Measurements from ENCODE around the gene SLC22A31. TPM values are rescaled to one million over a fixed set of nuclear protein-coding genes. Genes with fewer than 3 reads are reported as not detected.

Gene SLC22A31
- total RNA-seq, 4 donors from 2014 or later, result 0.26 TPM; not detected in 3

GRCh38 chr16:89164847-89165680 lies 35.3 kb downstream of the SLC22A31 start:
- no peak for DNase-seq (ENCODE audit: extremely low spot score)
- no peak for TF ChIP-seq CTCF (IDR thresholded peaks at IDR 0.05)
- TF ChIP-seq EP300 (IDR thresholded peaks at IDR 0.05), result no peak
- TF ChIP-seq POLR2A (IDR thresholded peaks at IDR 0.05; ENCODE audit: low read depth), result no peak
- no peak for TF ChIP-seq POLR2AphosphoS5 (IDR thresholded peaks at IDR 0.05)
- Histone ChIP-seq H3K9me3 (no peaks in the 10 kb centered on the region), H3K27ac (replicated peaks in 1 of 4) (no peak overlapping the region), H3K4me1 (peaks cover 7 to 10% (median 9%) of the 10 kb centered on the region in 4 donors), H3K27me3 (peaks cover 6 to 94% (median 42%) of the 10 kb centered on the region in 4 donors), H3K4me3 (no peak overlapping the region), H3K36me3 (no peaks in the 10 kb centered on the region)
- intact Hi-C loops (cut with DNase I), result loop anchor here (10.0 kb wide), 2 partner anchors 220 to 420 kb away; no protein-coding TSS in a partner anchor
- 82% methylated on average over 13 of the region's 20 CpGs for WGBS

GRCh38 chr16:89164436-89164835 lies 35.9 kb downstream of the SLC22A31 start:
- Histone ChIP-seq H3K36me3 (no peaks in the 10 kb centered on the region), H3K27me3 (peaks cover 4 to 94% (median 36%) of the 10 kb centered on the region in 4 donors), H3K27ac (replicated peaks in 1 of 4) (no peak overlapping the region), H3K4me1 (peaks cover 7 to 12% (median 10%) of the 10 kb centered on the region in 4 donors), H3K4me3 (no peak overlapping the region), H3K9me3 (no peaks in the 10 kb centered on the region)
- TF ChIP-seq POLR2AphosphoS5 (IDR thresholded peaks at IDR 0.05) (no peak), POLR2A (IDR thresholded peaks at IDR 0.05; ENCODE audit: low read depth) (no peak), CTCF (IDR thresholded peaks at IDR 0.05) (no peak), EP300 (IDR thresholded peaks at IDR 0.05) (no peak)
- no peak for DNase-seq (ENCODE audit: extremely low spot score)
- 54% methylated on average over 12 of the region's 15 CpGs for WGBS
- intact Hi-C loops (cut with DNase I), result loop anchor here (10.0 kb wide), 2 partner anchors 220 to 420 kb away; no protein-coding TSS in a partner anchor

GRCh38 chr16:89163297-89163696 lies 37.0 kb downstream of the SLC22A31 start:
- no peaks in the 10 kb centered on the region for H3K36me3 ChIP-seq
- no peak for DNase-seq (ENCODE audit: extremely low spot score)
- intact Hi-C loops (cut with DNase I), result loop anchor here (10.0 kb wide), 2 partner anchors 218 to 418 kb away; no protein-coding TSS in a partner anchor
- H3K27me3 ChIP-seq, result peaks cover under 1 to 82% (median 25%) of the 10 kb centered on the region in 4 donors
- no peak for TF ChIP-seq POLR2AphosphoS5 (IDR thresholded peaks at IDR 0.05)
- no peak for TF ChIP-seq CTCF (IDR thresholded peaks at IDR 0.05)
- no peak for TF ChIP-seq POLR2A (IDR thresholded peaks at IDR 0.05; ENCODE audit: low read depth)
- no peak for TF ChIP-seq EP300 (IDR thresholded peaks at IDR 0.05)
- no peaks in the 10 kb centered on the region for H3K9me3 ChIP-seq
- WGBS, result 76% methylated on average over 9 of the region's 9 CpGs
- peaks cover 7 to 16% (median 11%) of the 10 kb centered on the region in 4 donors for H3K4me1 ChIP-seq
- H3K4me3 ChIP-seq, result no peak overlapping the region
- no peak overlapping the region for H3K27ac ChIP-seq (replicated peaks in 1 of 4)

GRCh38 chr16:89161763-89162713 lies 38.3 kb downstream of the SLC22A31 start:
- Histone ChIP-seq H3K27ac (replicated peaks in 1 of 4) (no peak overlapping the region), H3K9me3 (no peaks in the 10 kb centered on the region), H3K4me3 (no peak overlapping the region), H3K4me1 (peaks cover 4 to 10% (median 5%) of the 10 kb centered on the region in 4 donors), H3K36me3 (no peaks in the 10 kb centered on the region), H3K27me3 (peaks cover 0 to 70% (median 12%) of the 10 kb centered on the region in 4 donors)
- no peak for DNase-seq (ENCODE audit: extremely low spot score)
- 88% methylated on average over 38 of the region's 40 CpGs for WGBS
- TF ChIP-seq POLR2AphosphoS5 (IDR thresholded peaks at IDR 0.05) (no peak), EP300 (IDR thresholded peaks at IDR 0.05) (no peak), CTCF (IDR thresholded peaks at IDR 0.05) (no peak), POLR2A (IDR thresholded peaks at IDR 0.05; ENCODE audit: low read depth) (no peak)
- intact Hi-C loops (cut with DNase I), result loop anchor here (10.0 kb wide), 2 partner anchors 217 to 417 kb away; no protein-coding TSS in a partner anchor

All from esophagus muscularis mucosa (tissue), 4 donors.